ENCODE data around the gene NAP1L5.
A peak's percentile ranks its signal among the peaks of the same experiment; 100 is the strongest.

The NAP1L5 gene

GRCh38 chr4:88730811-88731210 lies 33.2 kb upstream of the NAP1L5 start:
- Histone ChIP-seq H3K9me2 (replicated peaks; ENCODE audit: low read depth, low read length) (no peaks in the 10 kb centered on the region), H3K4me2 (ENCODE audit: low read depth, low read length, poor library complexity, severe bottlenecking) (no peak overlapping the region), H2AFZ (ENCODE audit: low read length) (no peak overlapping the region), H3K9ac (ENCODE audit: low read depth, low read length, poor library complexity, severe bottlenecking) (no peak overlapping the region), H3K27me3 (ENCODE audit: insufficient read depth, low read length, poor library complexity, severe bottlenecking) (no peaks in the 10 kb centered on the region), H3K4me3 (ENCODE audit: low read length, poor library complexity, severe bottlenecking) (no peak overlapping the region), H3K36me3 (ENCODE audit: insufficient read depth, low read length) (peaks cover 34% of the 10 kb centered on the region; the same call in 1 of the 2 replicates), H3F3A (ENCODE audit: low read depth) (no peaks in the 10 kb centered on the region), H3K4me1 (ENCODE audit: insufficient read depth, low read length, poor library complexity, severe bottlenecking) (peaks cover 20% of the 10 kb centered on the region), H3K9me3 (ENCODE audit: insufficient read depth, low read depth, low read length) (no peaks in the 10 kb centered on the region), H4K20me1 (ENCODE audit: insufficient read depth, low read length, poor library complexity, severe bottlenecking) (no peaks in the 10 kb centered on the region), H3K79me2 (ENCODE audit: insufficient read depth, low read length) (no peaks in the 10 kb centered on the region)
- TF ChIP-seq EZH2phosphoT487 (IDR thresholded peaks at IDR 0.05; ENCODE audit: borderline replicate concordance) (no peak), CTCF (conservative IDR thresholded peaks at IDR 0.05; ENCODE audit: low read length) (no peak)

GRCh38 chr4:88729146-88729760 lies 31.6 kb upstream of the NAP1L5 start:
- no peaks in the 10 kb centered on the region for H3K79me2 ChIP-seq (ENCODE audit: insufficient read depth, low read length)
- H3K4me3 ChIP-seq (ENCODE audit: low read length, poor library complexity, severe bottlenecking): no peak overlapping the region
- peaks cover 37% of the 10 kb centered on the region; the same call in 1 of the 2 replicates for H3K36me3 ChIP-seq (ENCODE audit: insufficient read depth, low read length)
- H3K9me2 ChIP-seq (replicated peaks; ENCODE audit: low read depth, low read length): no peaks in the 10 kb centered on the region
- peak overlapping the region; percentile 23 for H3K4me2 ChIP-seq (ENCODE audit: low read depth, low read length, poor library complexity, severe bottlenecking)
- TF ChIP-seq EZH2phosphoT487 (IDR thresholded peaks at IDR 0.05; ENCODE audit: borderline replicate concordance) (no peak), CTCF (conservative IDR thresholded peaks at IDR 0.05; ENCODE audit: low read length) (0 out of 2 replicates have a peak, but pooled peaks have one; percentile 21)
- peak overlapping the region; percentile 9; the same call in 1 of the 2 replicates for H2AFZ ChIP-seq (ENCODE audit: low read length)
- no peaks in the 10 kb centered on the region for H3K27me3 ChIP-seq (ENCODE audit: insufficient read depth, low read length, poor library complexity, severe bottlenecking)
- H4K20me1 ChIP-seq (ENCODE audit: insufficient read depth, low read length, poor library complexity, severe bottlenecking): no peaks in the 10 kb centered on the region
- H3K4me1 ChIP-seq (ENCODE audit: insufficient read depth, low read length, poor library complexity, severe bottlenecking): peaks cover 20% of the 10 kb centered on the region
- no peaks in the 10 kb centered on the region for H3K9me3 ChIP-seq (ENCODE audit: insufficient read depth, low read depth, low read length)
- no peaks in the 10 kb centered on the region for H3F3A ChIP-seq (ENCODE audit: low read depth)
- H3K9ac ChIP-seq (ENCODE audit: low read depth, low read length, poor library complexity, severe bottlenecking): no peak overlapping the region

- H3K9me3 ChIP-seq (ENCODE audit: insufficient read depth, low read depth, low read length): no peaks in the 10 kb centered on the region
- no peak overlapping the region for H2AFZ ChIP-seq (ENCODE audit: low read length)
- no peaks in the 10 kb centered on the region for H3K79me2 ChIP-seq (ENCODE audit: insufficient read depth, low read length)
- H3K36me3 ChIP-seq (ENCODE audit: insufficient read depth, low read length): peaks cover 41% of the 10 kb centered on the region; the same call in 1 of the 2 replicates
- H3K9me2 ChIP-seq (replicated peaks; ENCODE audit: low read depth, low read length): no peaks in the 10 kb centered on the region
- no peak overlapping the region for H3K4me2 ChIP-seq (ENCODE audit: low read depth, low read length, poor library complexity, severe bottlenecking)
- no peaks in the 10 kb centered on the region for H3K27me3 ChIP-seq (ENCODE audit: insufficient read depth, low read length, poor library complexity, severe bottlenecking)
- H4K20me1 ChIP-seq (ENCODE audit: insufficient read depth, low read length, poor library complexity, severe bottlenecking): no peaks in the 10 kb centered on the region
- no peak overlapping the region for H3K4me3 ChIP-seq (ENCODE audit: low read length, poor library complexity, severe bottlenecking)
- peaks cover 20% of the 10 kb centered on the region for H3K4me1 ChIP-seq (ENCODE audit: insufficient read depth, low read length, poor library complexity, severe bottlenecking)
- no peak overlapping the region for H3K9ac ChIP-seq (ENCODE audit: low read depth, low read length, poor library complexity, severe bottlenecking)
- H3F3A ChIP-seq (ENCODE audit: low read depth): no peaks in the 10 kb centered on the region
- TF ChIP-seq EZH2phosphoT487 (IDR thresholded peaks at IDR 0.05; ENCODE audit: borderline replicate concordance): no peak
- no peak for TF ChIP-seq CTCF (conservative IDR thresholded peaks at IDR 0.05; ENCODE audit: low read length)
Observed at GRCh38 chr4:88728146-88728545, 30.5 kb upstream of the NAP1L5 start.
